ENCODE data around the gene LPIN1.
"Not testable (repeated sequence)": the region's sequence is repeated elsewhere in the genome, so short reads cannot be mapped to it uniquely, and the experiment has no call there.

- TF ChIP-seq CTCF (IDR thresholded peaks at IDR 0.05; ENCODE audit: low read depth, low read length); POLR2A (IDR thresholded peaks at IDR 0.05; ENCODE audit: extremely low read depth, insufficient read length); MAX (IDR thresholded peaks at IDR 0.05; ENCODE audit: low read depth, low read length); MYC (IDR thresholded peaks at IDR 0.05; ENCODE audit: low read depth, low read length): not testable (repeated sequence)
Observed at GRCh38 chr2:11759182-11759975, 12.9 kb downstream of the LPIN1 start.

All from NB4 (cell line).